Activated CD4-positive, alpha-beta memory T cell treated with anti-CD3 and anti-CD28 coated beads for 36 hours (primary cell): ENCODE data around the gene GFAP. TPM values are rescaled to one million over a fixed set of nuclear protein-coding genes. Genes with fewer than 3 reads are reported as not detected.

Source experiments
- microRNA-seq: library from miRNA; unstranded; fragments of <30 nt; microRNA quantifications from one replicate; pipeline ENCODE4 v1.2.0, GENCODE V29; 2022; ENCODE audit warnings: borderline number of aligned reads, borderline microRNAs expressed, borderline replicate concordance
- total RNA-seq, 2 experiments: library from RNA; stranded (reverse); gene quantifications; one replicate each; pipeline ENCODE4 v1.2.3, GENCODE V29; 2021

The GFAP gene
- total RNA-seq, 2 experiments from 2014 or later, result not detected

Small RNA genes within 50 kb of the gene (microRNA-seq; reads per million reads assigned to microRNA genes)
- 3.5 reads per million for gene MIR6783

Other genes starting within 250 kb of the GFAP start
- 10 to 100 TPM; 26.4 to 27.7 TPM for gene CCDC43, start 225.7 kb downstream of the GFAP start, total RNA-seq
- 10 to 100 TPM; 25.9 to 27.9 TPM for gene DBF4B, start 206.8 kb downstream of the GFAP start, total RNA-seq
- under 1 TPM; 0.12 to 0.33 TPM for gene ADAM11, start 156.5 kb downstream of the GFAP start, total RNA-seq
- 1 to 10 TPM; 1.9 to 2.7 TPM for gene GJC1, start 85.2 kb downstream of the GFAP start, total RNA-seq
- not detected for gene HIGD1B, start 67.6 kb downstream of the GFAP start, total RNA-seq
- 100 to 1,000 TPM; 162 to 171 TPM for gene EFTUD2, start 16.1 kb downstream of the GFAP start, total RNA-seq
- 10 to 100 TPM; 36.2 to 42.9 TPM for gene KIF18B, start 32.3 kb upstream of the GFAP start, total RNA-seq
- under 1 TPM; 0.76 to 0.87 TPM for gene C1QL1, start 52.8 kb upstream of the GFAP start, total RNA-seq
- 10 to 100 TPM; 32.0 to 34.0 TPM for gene DCAKD, start 136.1 kb upstream of the GFAP start, total RNA-seq
- 100 to 1,000 TPM; 158 TPM for gene NMT1, start 145.8 kb upstream of the GFAP start, total RNA-seq
- gene PLCD3, start 217.0 kb upstream of the GFAP start, total RNA-seq, result 1 to 10 TPM; 4.3 to 4.4 TPM
- 10 to 100 TPM; 12.5 to 13.8 TPM for gene ACBD4, start 220.2 kb upstream of the GFAP start, total RNA-seq
- gene HEXIM1, start 233.0 kb upstream of the GFAP start, total RNA-seq, result 10 to 100 TPM; 24.9 to 25.4 TPM
- 1 to 10 TPM; 5.3 to 5.6 TPM for gene HEXIM2, start 246.4 kb upstream of the GFAP start, total RNA-seq